B cell (primary cell): ENCODE data around the gene POLR3G. TPM values are rescaled to one million over a fixed set of nuclear protein-coding genes. Genes with fewer than 3 reads are reported as not detected.

Source experiments
- ATAC-seq: fragments of 200-7000 bp; cut with Tn5 transposase; one replicate; pipeline ENCODE4 v1.10.0; 2021; ENCODE audit warnings: low read depth, mild to moderate bottlenecking, moderate number of reproducible peaks, moderate library complexity
- CTCF ChIA-PET: fragments of 350-600 bp; sonication (Branson Sonifier 250); formaldehyde crosslinking; loops from one replicate; lab custom pipeline; 2021; ENCODE audit warnings: antibody characterized with exemption, inconsistent platforms; lab: Charles Lee
- POLR2A ChIA-PET: fragments of 350-600 bp; sonication (Branson Sonifier 250); formaldehyde crosslinking; loops from one replicate; lab custom pipeline; 2021; ENCODE audit warnings: antibody characterized with exemption; lab: Charles Lee
- DNase-seq: peaks from one replicate; pipeline ENCODE4 v3.0.0; 2013
- H2AFZ ChIP-seq: 2 replicates; pipeline ENCODE4 v1.6.1; 2012; ENCODE audit warnings: mild to moderate bottlenecking, low read depth, low read length; ENCODE audit not compliant: insufficient read depth, poor library complexity, severe bottlenecking
- H3K27ac ChIP-seq, 2 donors: 1 replicate in 1 of 2; 2 replicates in 1 of 2; pipeline ENCODE4 v1.5.1; 2012 to 2013; ENCODE audit warnings: low read length in 2 of 2, mild to moderate bottlenecking in 2 of 2, moderate library complexity in 1 of 2
- H3K27me3 ChIP-seq, 4 experiments: fragments of 200-600 bp in 1 of 4; sonication (generic) in 1 of 4; replicated peaks in 1 of 4; 1 replicate in 2 of 4; 2 replicates in 2 of 4; pipeline versions ENCODE4 v1.6.1 to v1.7.0; 2013 to 2016; ENCODE audit warnings: low read length in 3 of 4, mild to moderate bottlenecking in 2 of 4, mixed read lengths in 1 of 4, moderate library complexity in 1 of 4; ENCODE audit not compliant: insufficient read depth in 4 of 4, control insufficient read depth in 3 of 4; ENCODE audit errors: control extremely low read depth in 1 of 4
- H3K36me3 ChIP-seq, 2 experiments: replicated peaks in 1 of 2; 1 replicate in 1 of 2; 2 replicates in 1 of 2; pipeline versions ENCODE4 v1.6.1 to v1.7.1; 2013; ENCODE audit warnings: low read length in 1 of 2; ENCODE audit not compliant: insufficient read depth in 2 of 2, control insufficient read depth in 1 of 2; ENCODE audit errors: control extremely low read depth in 1 of 2, extremely low read depth in 1 of 2
- H3K4me1 ChIP-seq, 2 donors: fragments of 200-600 bp in 1 of 2; sonication (generic) in 1 of 2; 1 replicate in 1 of 2; 2 replicates in 1 of 2; pipeline versions ENCODE4 v1.5.1 to v1.6.1; 2013 to 2017; ENCODE audit warnings: low read length in 2 of 2; ENCODE audit not compliant: control insufficient read depth in 2 of 2, insufficient read depth in 2 of 2
- H3K4me2 ChIP-seq: replicated peaks from 2 replicates; pipeline ENCODE3; 2012; ENCODE audit warnings: mild to moderate bottlenecking, low read depth, low read length; ENCODE audit not compliant: poor library complexity, severe bottlenecking
- H3K4me3 ChIP-seq, 5 experiments: fragments of 200-600 bp in 1 of 5; sonication (generic) in 1 of 5; 1 replicate in 3 of 5; 2 replicates in 2 of 5; pipeline versions ENCODE4 v1.5.1 to v1.7.0; 2011 to 2016; ENCODE audit warnings: low read length in 4 of 5, mild to moderate bottlenecking in 4 of 5, low read depth in 2 of 5, control low read depth in 1 of 5, moderate library complexity in 1 of 5; ENCODE audit not compliant: insufficient read depth in 1 of 5; ENCODE audit errors: control extremely low read depth in 1 of 5, extremely low read depth in 1 of 5
- H3K79me2 ChIP-seq: fragments of 200-600 bp; sonication (generic); one replicate; pipeline ENCODE4 v1.6.0; 2016; ENCODE audit warnings: low read length; ENCODE audit not compliant: control insufficient read depth, insufficient read depth
- H3K9ac ChIP-seq: fragments of 200-600 bp; sonication (generic); 2 replicates; pipeline ENCODE4 v1.6.1; 2017; ENCODE audit warnings: mild to moderate bottlenecking, low read length, moderate library complexity
- H3K9me3 ChIP-seq, 3 donors: one replicate each; pipeline versions ENCODE4 v1.6.1 to v1.7.1; 2013; ENCODE audit warnings: low read length in 2 of 3; ENCODE audit not compliant: control insufficient read depth in 2 of 3, insufficient read depth in 1 of 3; ENCODE audit errors: control extremely low read depth in 1 of 3
- H4K20me1 ChIP-seq: 2 replicates; pipeline ENCODE4 v1.6.0; 2012; ENCODE audit warnings: mild to moderate bottlenecking, low read length; ENCODE audit not compliant: insufficient read depth, control insufficient read depth, poor library complexity, severe bottlenecking
- H3K27ac Mint-ChIP-seq: one replicate; pipeline ENCODE4 v1.8.0; 2021; ENCODE audit warnings: mixed read lengths
- H3K27me3 Mint-ChIP-seq: one replicate; pipeline ENCODE4 v1.8.0; 2021; ENCODE audit warnings: mixed read lengths
- H3K4me1 Mint-ChIP-seq: one replicate; pipeline ENCODE4 v1.8.0; 2021; ENCODE audit warnings: mixed read lengths
- H3K4me3 Mint-ChIP-seq: one replicate; pipeline ENCODE4 v1.8.0; 2021; ENCODE audit warnings: mixed read lengths
- H3K9me3 Mint-ChIP-seq: one replicate; pipeline ENCODE4 v1.8.0; 2022; ENCODE audit warnings: mixed read lengths; ENCODE audit not compliant: insufficient read depth
- EZH2 ChIP-seq: IDR thresholded peaks from 2 replicates; pipeline ENCODE4 v1.6.1; 2012; ENCODE audit warnings: borderline replicate concordance, low read depth, mild to moderate bottlenecking, moderate library complexity, low read length; ENCODE audit not compliant: insufficient read depth, poor library complexity, severe bottlenecking
- WGBS: methylation state at CpG from one replicate; pipeline ENCODE4 v1.1.5; 2013; ENCODE audit warnings: missing lambda C conversion rate; ENCODE audit not compliant: insufficient coverage; 5-methylcytosine and 5-hydroxymethylcytosine counted together
- intact Hi-C: fragments of 100-400 bp; cut with micrococcal nuclease; formaldehyde crosslinking; loops from one replicate; pipeline ENCODE4 v1.10.0; 2022
- polyA plus RNA-seq: library from polyadenylated mRNA; depleted of rRNA; stranded (reverse); fragments of >200 nt; gene quantifications from 2 replicates; pipeline ENCODE4 v1.2.3, GENCODE V29; 2012
- total RNA-seq, 2 donors: library from RNA; stranded (reverse); fragments of 120-200 nt in 1 of 2; gene quantifications; 1 replicate in 1 of 2; 2 replicates in 1 of 2; pipeline versions ENCODE4 v1.2.3 to v1.2.4, GENCODE V29; 2013 to 2022
- TF ChIP-seq, protein P1 (sequence below): fragments of 200-600 bp; IDR thresholded peaks from one replicate; pipeline ENCODE4 v1.8.0; 2022; ENCODE audit warnings: antibody characterized with exemption, mild to moderate bottlenecking

POLR3G gene
- total and polyA plus RNA-seq, 2 donors (not counting 1 experiment from before 2014, with no cell fraction given): 0.52 to 2.3 TPM

DNA sequence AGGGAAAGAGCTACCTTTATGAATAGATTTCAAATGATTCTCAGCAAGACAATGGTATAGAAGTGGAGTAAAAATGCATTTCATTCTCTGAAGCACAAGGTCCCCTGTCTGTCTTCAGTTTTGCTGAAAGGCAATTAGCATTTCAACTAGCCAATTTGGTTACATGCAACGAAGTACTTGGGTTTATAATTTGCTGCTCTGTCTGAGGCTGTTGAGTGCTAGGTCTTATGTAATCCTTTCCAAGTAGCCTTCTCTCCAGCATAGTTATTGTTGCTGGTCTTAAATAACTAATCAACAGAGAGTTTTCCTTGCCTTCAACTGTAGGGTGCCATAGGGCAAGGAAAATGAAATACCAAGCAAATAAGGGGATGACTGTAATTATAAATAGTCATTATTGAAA is 88.4 kb downstream of the POLR3G start:
- H3K4me3 ChIP-seq: no peak overlapping the region
- H3K4me3 Mint-ChIP-seq: no peak overlapping the region
- intact Hi-C loops: no loop called here
- no peak overlapping the region for H3K4me2 ChIP-seq
- H3K9me3 Mint-ChIP-seq: no peaks in the 10 kb centered on the region
- no peak overlapping the region for H2AFZ ChIP-seq
- H3K4me1 Mint-ChIP-seq: peaks cover 10% of the 10 kb centered on the region
- H3K36me3 ChIP-seq: no peaks in the 10 kb centered on the region
- ATAC-seq (no peak), DNase-seq (no peak)
- WGBS: no CpG with 5 or more reads among the region's 1 CpG
- peaks cover 11% of the 10 kb centered on the region in 2 donors for H3K4me1 ChIP-seq
- ChIA-PET CTCF (no interaction called here), POLR2A (no interaction called here)
- H3K27ac ChIP-seq: no peak overlapping the region
- H4K20me1 ChIP-seq: no peaks in the 10 kb centered on the region
- H3K9ac ChIP-seq: no peak overlapping the region
- TF ChIP-seq, protein P1, sequence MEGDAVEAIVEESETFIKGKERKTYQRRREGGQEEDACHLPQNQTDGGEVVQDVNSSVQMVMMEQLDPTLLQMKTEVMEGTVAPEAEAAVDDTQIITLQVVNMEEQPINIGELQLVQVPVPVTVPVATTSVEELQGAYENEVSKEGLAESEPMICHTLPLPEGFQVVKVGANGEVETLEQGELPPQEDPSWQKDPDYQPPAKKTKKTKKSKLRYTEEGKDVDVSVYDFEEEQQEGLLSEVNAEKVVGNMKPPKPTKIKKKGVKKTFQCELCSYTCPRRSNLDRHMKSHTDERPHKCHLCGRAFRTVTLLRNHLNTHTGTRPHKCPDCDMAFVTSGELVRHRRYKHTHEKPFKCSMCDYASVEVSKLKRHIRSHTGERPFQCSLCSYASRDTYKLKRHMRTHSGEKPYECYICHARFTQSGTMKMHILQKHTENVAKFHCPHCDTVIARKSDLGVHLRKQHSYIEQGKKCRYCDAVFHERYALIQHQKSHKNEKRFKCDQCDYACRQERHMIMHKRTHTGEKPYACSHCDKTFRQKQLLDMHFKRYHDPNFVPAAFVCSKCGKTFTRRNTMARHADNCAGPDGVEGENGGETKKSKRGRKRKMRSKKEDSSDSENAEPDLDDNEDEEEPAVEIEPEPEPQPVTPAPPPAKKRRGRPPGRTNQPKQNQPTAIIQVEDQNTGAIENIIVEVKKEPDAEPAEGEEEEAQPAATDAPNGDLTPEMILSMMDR: no peak
- TF ChIP-seq EZH2: no peak
- peaks cover 0 to 51% (median 23%) of the 10 kb centered on the region in 4 experiments for H3K27me3 ChIP-seq
- peaks cover 38% of the 10 kb centered on the region for H3K27me3 Mint-ChIP-seq
- H3K27ac Mint-ChIP-seq: no peak overlapping the region
- H3K79me2 ChIP-seq: no peaks in the 10 kb centered on the region
- peaks cover 0 to 7% (median 1%) of the 10 kb centered on the region in 3 donors for H3K9me3 ChIP-seq

Other genes starting within 250 kb of the POLR3G start
- gene CETN3, start 65.1 kb upstream of the POLR3G start, total RNA-seq: 17.0 and 18.0 TPM in 2 replicates
- 1.5 and 3.2 TPM in 2 replicates for gene CETN3, start 65.1 kb upstream of the POLR3G start, polyA plus RNA-seq
- gene MBLAC2, start 93 bp upstream of the POLR3G start, total RNA-seq: 11.5 and 13.3 TPM in 2 replicates
- gene MBLAC2, start 93 bp upstream of the POLR3G start, polyA plus RNA-seq: 2.9 and 3.8 TPM in 2 replicates
- 23.7 and 25.2 TPM in 2 replicates for gene LYSMD3, start 54.7 kb downstream of the POLR3G start, total RNA-seq
- 6.0 and 14.4 TPM in 2 replicates for gene LYSMD3, start 54.7 kb downstream of the POLR3G start, polyA plus RNA-seq
- gene ADGRV1, start 83.9 kb downstream of the POLR3G start, total RNA-seq: 0.10 TPM in 1 of 2 replicates, not detected in the other
- gene ADGRV1, start 83.9 kb downstream of the POLR3G start, polyA plus RNA-seq: 0.07 TPM in 1 of 2 replicates, not detected in the other